GM21526 (cell line): ENCODE data around the gene PTGES3.
"Not testable (repeated sequence)": the region's sequence is repeated elsewhere in the genome, so short reads cannot be mapped to it uniquely, and the experiment has no call there.

Source experiments
- ATAC-seq: cut with Tn5 transposase; IDR thresholded peaks from one replicate; pipeline ENCODE4 v1.9.1; 2021; ENCODE audit warnings: moderate library complexity; ENCODE audit not compliant: unreplicated experiment, low FRiP score

PTGES3 gene

GRCh38 chr12:56713345-56713744 is 25.3 kb upstream of the PTGES3 start:
- ATAC-seq = no peak

- ATAC-seq = no peak
Measured at GRCh38 chr12:56709759-56710376, 21.8 kb upstream of the PTGES3 start.

- ATAC-seq = not testable (repeated sequence)
Measured at GRCh38 chr12:56704522-56704921, 16.4 kb upstream of the PTGES3 start.

- ATAC-seq = no peak
Measured at GRCh38 chr12:56699020-56699661, 11.1 kb upstream of the PTGES3 start.

GRCh38 chr12:56695327-56696101 is 7.4 kb upstream of the PTGES3 start:
- ATAC-seq = no peak

GRCh38 chr12:56694161-56694560 is 6.1 kb upstream of the PTGES3 start:
- ATAC-seq = no peak

- ATAC-seq = peak; percentile 0
Measured at GRCh38 chr12:56688846-56689109, 694 bp upstream of the PTGES3 start.

- ATAC-seq = peak; percentile 18
Measured at GRCh38 chr12:56687223-56688128, 608 bp downstream of the PTGES3 start.

GRCh38 chr12:56684745-56685359 is 3.2 kb downstream of the PTGES3 start:
- no peak for ATAC-seq

GRCh38 chr12:56682323-56682722 is 5.8 kb downstream of the PTGES3 start:
- no peak for ATAC-seq

GRCh38 chr12:56679883-56680575 is 8.1 kb downstream of the PTGES3 start:
- ATAC-seq = no peak

- ATAC-seq = no peak
Measured at GRCh38 chr12:56678852-56679251, 9.2 kb downstream of the PTGES3 start.

- ATAC-seq = no peak
Measured at GRCh38 chr12:56677680-56678079, 10.4 kb downstream of the PTGES3 start.

- ATAC-seq = no peak
Measured at GRCh38 chr12:56676851-56677580, 11.1 kb downstream of the PTGES3 start.

GRCh38 chr12:56671608-56672007 is 16.5 kb downstream of the PTGES3 start:
- no peak for ATAC-seq

- no peak for ATAC-seq
Measured at GRCh38 chr12:56670836-56671235, 17.2 kb downstream of the PTGES3 start.

- no peak for ATAC-seq
Measured at GRCh38 chr12:56668197-56668457, 20.0 kb downstream of the PTGES3 start.

GRCh38 chr12:56661979-56662638 is 26.0 kb downstream of the PTGES3 start:
- ATAC-seq = no peak

- ATAC-seq = no peak
Measured at GRCh38 chr12:56661560-56661959, 26.5 kb downstream of the PTGES3 start.
